ENCODE data around the gene PTPRG. TPM values are rescaled to one million over a fixed set of nuclear protein-coding genes. Genes with fewer than 3 reads are reported as not detected.

Gene PTPRG
- total RNA-seq, 1 donor from 2014 or later = 25.2 TPM

GRCh38 chr3:61956236-61956635 is 394.9 kb downstream of the PTPRG start:
- Histone ChIP-seq H3K36me3 (ENCODE audit: control insufficient read depth, insufficient read depth, low read length) (no peaks in the 10 kb centered on the region), H3K4me3 (ENCODE audit: low read depth, low read length) (no peak overlapping the region), H3K27me3 (ENCODE audit: control insufficient read depth, insufficient read depth, low read length) (no peaks in the 10 kb centered on the region)
- no peak for DNase-seq (ENCODE audit: low read depth)
- no peak for TF ChIP-seq CTCF (IDR thresholded peaks at IDR 0.05; ENCODE audit: insufficient read depth, low read length, poor library complexity, severe bottlenecking)

GRCh38 chr3:61957259-61957658 is 395.9 kb downstream of the PTPRG start:
- DNase-seq (ENCODE audit: low read depth) = no peak
- Histone ChIP-seq H3K27me3 (ENCODE audit: control insufficient read depth, insufficient read depth, low read length) (no peaks in the 10 kb centered on the region), H3K4me3 (ENCODE audit: low read depth, low read length) (no peak overlapping the region), H3K36me3 (ENCODE audit: control insufficient read depth, insufficient read depth, low read length) (no peaks in the 10 kb centered on the region)
- TF ChIP-seq CTCF (IDR thresholded peaks at IDR 0.05; ENCODE audit: insufficient read depth, low read length, poor library complexity, severe bottlenecking) = no peak

GRCh38 chr3:61960976-61961375 is 399.6 kb downstream of the PTPRG start:
- TF ChIP-seq CTCF (IDR thresholded peaks at IDR 0.05; ENCODE audit: insufficient read depth, low read length, poor library complexity, severe bottlenecking) = no peak
- no peaks in the 10 kb centered on the region for H3K36me3 ChIP-seq (ENCODE audit: control insufficient read depth, insufficient read depth, low read length)
- H3K27me3 ChIP-seq (ENCODE audit: control insufficient read depth, insufficient read depth, low read length) = no peaks in the 10 kb centered on the region
- no peak overlapping the region for H3K4me3 ChIP-seq (ENCODE audit: low read depth, low read length)
- DNase-seq (ENCODE audit: low read depth) = no peak

GRCh38 chr3:61961900-61962299 is 400.5 kb downstream of the PTPRG start:
- Histone ChIP-seq H3K4me3 (ENCODE audit: low read depth, low read length) (no peak overlapping the region), H3K36me3 (ENCODE audit: control insufficient read depth, insufficient read depth, low read length) (no peaks in the 10 kb centered on the region), H3K27me3 (ENCODE audit: control insufficient read depth, insufficient read depth, low read length) (no peaks in the 10 kb centered on the region)
- DNase-seq (ENCODE audit: low read depth) = no peak
- no peak for TF ChIP-seq CTCF (IDR thresholded peaks at IDR 0.05; ENCODE audit: insufficient read depth, low read length, poor library complexity, severe bottlenecking)

- no peak for DNase-seq (ENCODE audit: low read depth)
- Histone ChIP-seq H3K27me3 (ENCODE audit: control insufficient read depth, insufficient read depth, low read length) (no peaks in the 10 kb centered on the region), H3K36me3 (ENCODE audit: control insufficient read depth, insufficient read depth, low read length) (no peaks in the 10 kb centered on the region), H3K4me3 (ENCODE audit: low read depth, low read length) (no peak overlapping the region)
- TF ChIP-seq CTCF (IDR thresholded peaks at IDR 0.05; ENCODE audit: insufficient read depth, low read length, poor library complexity, severe bottlenecking) = no peak
Observed at GRCh38 chr3:61964566-61964965, 403.2 kb downstream of the PTPRG start.

- no peak for TF ChIP-seq CTCF (IDR thresholded peaks at IDR 0.05; ENCODE audit: insufficient read depth, low read length, poor library complexity, severe bottlenecking)
- H3K27me3 ChIP-seq (ENCODE audit: control insufficient read depth, insufficient read depth, low read length) = no peaks in the 10 kb centered on the region
- H3K36me3 ChIP-seq (ENCODE audit: control insufficient read depth, insufficient read depth, low read length) = no peaks in the 10 kb centered on the region
- H3K4me3 ChIP-seq (ENCODE audit: low read depth, low read length) = no peak overlapping the region
- no peak for DNase-seq (ENCODE audit: low read depth)
Observed at GRCh38 chr3:61965770-61966131, 404.4 kb downstream of the PTPRG start.
